ENCODE data around the gene MACROD2.

The MACROD2 gene

DNA sequence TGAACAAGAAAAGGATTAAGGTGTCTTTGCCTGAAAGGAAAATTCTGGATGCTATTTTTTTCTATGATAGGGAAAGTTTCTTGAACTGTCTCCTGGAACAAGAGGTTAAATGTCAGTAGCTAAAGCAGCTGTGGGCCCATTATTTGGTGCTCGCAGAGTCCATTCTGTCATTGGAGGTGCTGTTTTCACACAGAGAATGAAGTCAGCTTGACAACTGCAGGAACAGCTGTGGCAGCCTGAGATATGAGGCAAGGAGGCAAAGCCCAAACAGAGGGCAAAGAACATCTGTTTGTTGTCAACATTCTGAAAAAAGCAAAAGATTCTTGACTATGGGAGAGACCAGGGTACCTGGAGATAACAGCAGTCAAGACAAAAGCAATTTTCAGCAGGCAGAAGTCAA is 2029.8 kb downstream of the MACROD2 start:
- no peak for DNase-seq (ENCODE audit: low read depth)

DNA sequence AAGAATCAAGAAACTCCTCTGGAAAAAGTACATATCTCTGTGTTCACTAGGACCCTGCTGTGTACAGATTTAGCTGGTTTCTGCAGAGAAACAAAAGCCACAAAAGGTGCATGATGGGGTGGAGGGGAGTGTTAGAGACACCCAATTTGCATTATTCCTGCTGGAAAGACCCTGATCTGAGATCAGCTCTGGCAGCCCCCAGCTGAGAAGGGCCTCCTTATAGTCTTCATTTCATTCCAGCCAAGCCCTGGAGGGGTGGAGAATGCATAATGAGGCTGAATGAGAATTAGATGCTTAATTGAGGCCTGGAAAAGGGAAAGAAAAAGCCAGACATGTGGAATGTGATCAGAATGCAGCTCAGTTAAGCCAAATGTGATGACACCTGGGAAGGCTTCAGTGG is 2032.4 kb downstream of the MACROD2 start:
- DNase-seq (ENCODE audit: low read depth): no peak

DNA sequence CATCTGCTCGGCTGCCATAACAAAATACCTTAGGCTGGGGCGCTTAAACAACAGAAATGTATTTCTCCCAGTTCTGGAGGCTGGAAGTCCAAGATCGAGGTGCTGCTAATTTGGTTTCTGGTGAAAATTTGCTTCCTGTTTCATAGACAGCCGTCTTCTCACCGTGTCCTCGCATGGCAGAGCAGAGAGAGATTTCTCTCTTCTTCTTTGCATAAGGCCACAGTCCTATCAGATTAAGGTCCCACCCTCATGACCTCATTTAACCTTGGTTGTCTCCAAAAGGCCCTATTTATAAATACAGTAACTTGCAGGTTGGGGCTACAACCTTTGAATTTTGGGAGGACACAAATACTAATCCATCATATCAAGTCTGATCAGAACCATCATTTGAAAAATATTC is 2033.6 kb downstream of the MACROD2 start:
- no peak for DNase-seq (ENCODE audit: low read depth)

DNA sequence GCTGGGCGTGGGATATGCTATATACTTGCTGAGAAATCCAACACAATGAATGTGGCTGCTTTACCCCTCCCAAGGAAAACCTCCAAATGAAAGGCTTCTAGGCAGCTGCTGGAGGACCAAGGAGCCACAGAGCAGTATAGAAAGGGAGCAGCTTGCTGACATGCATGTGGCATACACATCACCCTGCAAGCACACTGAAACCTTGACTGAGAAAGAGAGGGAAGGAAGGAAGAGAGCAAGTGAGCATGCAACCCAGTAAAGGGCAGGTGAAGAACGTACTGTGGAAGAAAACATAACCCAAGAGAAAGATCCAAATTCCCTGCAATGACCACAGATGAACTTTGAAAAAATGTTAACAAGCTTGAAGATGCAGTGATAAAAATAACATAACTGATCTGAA is 2034.9 kb downstream of the MACROD2 start:
- DNase-seq (ENCODE audit: low read depth): no peak

DNA sequence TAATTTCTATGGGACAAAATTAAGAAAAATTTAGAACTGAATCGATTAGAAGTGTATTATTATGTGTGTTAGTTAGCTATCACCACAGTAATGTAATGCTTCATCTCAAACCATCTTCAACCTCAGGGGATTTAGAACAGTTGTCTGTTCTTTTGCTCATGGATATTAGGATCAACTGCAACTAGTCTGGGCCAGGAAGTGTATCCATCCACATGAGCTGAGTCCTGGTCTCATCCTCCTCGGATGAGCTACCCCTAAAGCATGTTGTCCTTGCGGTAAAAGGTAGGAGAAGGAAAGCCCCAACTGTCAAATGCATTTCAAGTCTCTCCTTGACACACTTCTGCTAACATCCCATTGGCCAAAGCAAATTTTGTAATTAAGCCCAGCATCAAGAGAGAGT is 2040.3 kb downstream of the MACROD2 start:
- no peak for DNase-seq (ENCODE audit: low read depth)

DNA sequence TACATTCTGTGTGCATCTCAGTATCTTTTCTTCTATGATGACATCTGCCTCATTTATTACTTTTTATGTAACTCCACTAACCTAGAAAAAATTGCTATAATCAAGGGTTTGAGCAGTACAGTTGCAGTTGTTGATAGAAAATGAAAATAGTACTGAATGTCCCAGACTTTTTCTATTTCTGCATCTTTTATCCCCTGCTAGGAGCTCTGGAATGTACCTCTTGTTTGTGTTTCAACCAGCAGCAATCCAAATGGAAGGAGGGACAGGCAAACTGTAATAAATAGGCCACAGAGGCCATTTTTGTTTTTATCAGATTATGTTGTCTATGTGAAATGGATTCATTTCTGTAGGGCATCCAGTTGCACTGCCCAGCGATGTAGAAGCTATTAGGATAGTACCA is 2041.0 kb downstream of the MACROD2 start:
- no peak for DNase-seq (ENCODE audit: low read depth)

DNA sequence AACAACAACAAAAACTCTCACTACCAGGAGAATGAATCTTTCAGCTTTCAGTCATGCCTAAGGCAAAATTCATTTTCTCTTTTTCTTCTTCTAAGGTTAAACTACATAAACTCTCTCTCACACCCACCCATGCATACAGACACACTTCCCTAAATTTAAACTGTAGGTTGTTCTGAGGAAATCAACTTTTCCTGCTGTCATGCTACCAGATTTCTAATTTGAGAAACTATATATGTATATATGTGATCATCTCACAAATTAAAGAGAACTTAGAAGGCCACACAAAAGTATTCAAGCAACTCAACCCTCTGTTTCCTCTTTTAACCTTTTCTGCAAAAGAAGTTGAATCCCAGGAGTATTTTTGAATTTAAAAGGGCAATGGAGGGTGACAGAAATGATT is 2045.4 kb downstream of the MACROD2 start:
- DNase-seq (ENCODE audit: low read depth): no peak

DNA sequence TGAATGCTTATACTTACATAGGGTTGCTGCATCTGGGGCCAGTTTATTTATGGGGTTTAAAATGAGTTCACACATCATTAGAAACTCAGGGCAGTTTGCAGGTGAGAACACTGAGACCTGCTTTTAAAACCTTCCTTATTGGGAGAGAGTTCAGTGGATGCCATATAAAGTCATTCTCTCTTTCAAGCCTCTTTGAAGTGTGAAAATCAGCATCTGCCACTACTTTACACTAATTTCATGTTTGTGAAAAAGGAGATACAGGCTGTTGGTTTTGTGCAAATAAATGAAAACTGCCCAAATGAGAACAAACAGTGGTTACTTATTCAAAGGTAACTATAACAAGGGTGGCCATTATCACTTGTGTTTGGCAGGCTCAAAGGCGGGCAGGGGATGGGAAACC is 2047.4 kb downstream of the MACROD2 start:
- DNase-seq (ENCODE audit: low read depth): no peak

DNA sequence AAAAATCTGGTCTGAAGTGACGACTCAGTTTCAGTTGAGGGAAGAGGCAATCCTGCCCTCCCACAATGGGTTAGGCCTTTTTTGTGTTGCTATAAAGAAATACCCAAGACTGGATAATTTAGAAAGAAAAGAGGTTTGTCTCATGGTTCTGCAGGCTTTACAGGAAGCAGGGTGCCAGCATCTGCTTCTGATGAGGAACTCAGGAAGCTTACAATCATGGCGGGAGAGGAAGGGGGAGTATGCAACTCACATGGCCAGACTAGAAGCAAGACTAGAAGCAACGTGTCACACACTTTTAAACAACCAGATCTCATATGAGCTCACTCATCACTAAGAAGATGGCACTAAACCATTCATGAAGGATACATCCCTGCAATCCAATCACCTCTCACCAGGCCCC is 2048.6 kb downstream of the MACROD2 start:
- DNase-seq (ENCODE audit: low read depth): no peak

DNA sequence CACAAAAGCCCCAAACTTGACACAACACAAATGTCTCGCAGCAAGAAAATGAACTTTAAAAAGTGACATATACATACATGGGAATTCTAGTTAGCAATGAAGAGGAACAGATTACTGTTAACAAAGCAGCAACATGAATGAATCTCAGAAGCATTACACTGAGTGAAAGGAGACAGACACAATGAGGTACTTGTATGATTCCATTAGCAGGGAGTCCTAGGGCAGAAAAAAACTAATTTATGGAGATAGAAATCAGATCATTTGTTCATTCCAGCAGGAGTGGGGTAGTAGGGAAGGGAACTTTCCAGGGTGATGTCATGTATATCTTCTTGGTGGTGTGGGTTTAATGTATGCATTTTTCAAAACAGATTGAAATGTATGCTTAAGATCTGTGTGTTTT is 2053.6 kb downstream of the MACROD2 start:
- no peak for DNase-seq (ENCODE audit: low read depth)

DNA sequence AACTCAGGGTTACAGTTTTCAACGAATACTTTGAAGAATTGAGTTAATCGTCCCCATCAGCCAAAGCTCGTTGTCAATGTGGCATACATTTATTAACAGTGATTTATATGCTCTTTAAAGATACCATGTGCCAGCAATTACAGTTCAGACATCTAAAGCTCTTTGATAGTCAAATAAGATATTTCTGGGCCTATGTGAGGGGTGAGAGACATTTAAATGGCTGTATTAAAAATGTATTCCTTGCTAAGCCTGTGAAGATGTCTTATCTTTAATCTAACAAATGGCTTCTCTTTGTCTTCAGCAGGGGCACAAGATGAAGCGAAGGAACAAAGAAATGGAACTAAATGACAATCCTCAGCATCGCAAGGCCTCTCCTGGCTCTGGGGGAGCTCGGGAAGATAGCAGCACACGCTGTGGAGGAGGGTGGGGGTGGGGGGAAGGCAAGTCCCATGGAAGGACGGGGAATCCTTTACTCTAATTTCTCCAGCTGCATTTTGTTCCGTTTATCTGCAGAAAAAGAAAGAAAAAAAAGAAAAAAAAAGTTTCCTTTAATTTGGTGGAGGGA is 2054.3 kb downstream of the MACROD2 start:
- DNase-seq (ENCODE audit: low read depth): no peak

DNA sequence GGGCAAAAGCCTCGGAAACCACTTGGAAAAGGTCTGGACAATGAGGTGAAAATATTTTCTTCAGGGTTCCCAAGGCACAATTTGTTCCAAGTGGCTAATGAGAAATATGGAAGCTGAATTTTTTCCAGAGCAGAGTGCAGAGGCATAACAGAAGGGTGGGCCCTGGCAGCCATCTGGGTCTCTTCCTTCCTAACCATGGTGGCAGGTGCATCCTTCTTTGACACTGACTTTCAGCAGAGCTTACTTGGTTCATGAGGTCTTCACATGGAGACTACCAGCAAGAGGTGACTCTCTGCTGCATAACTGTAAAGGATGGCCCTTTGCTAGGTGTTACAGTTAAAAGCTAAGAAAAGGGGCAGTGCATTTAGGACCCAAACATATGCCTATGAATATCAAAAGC is 2055.1 kb downstream of the MACROD2 start:
- no peak for DNase-seq (ENCODE audit: low read depth)

DNA sequence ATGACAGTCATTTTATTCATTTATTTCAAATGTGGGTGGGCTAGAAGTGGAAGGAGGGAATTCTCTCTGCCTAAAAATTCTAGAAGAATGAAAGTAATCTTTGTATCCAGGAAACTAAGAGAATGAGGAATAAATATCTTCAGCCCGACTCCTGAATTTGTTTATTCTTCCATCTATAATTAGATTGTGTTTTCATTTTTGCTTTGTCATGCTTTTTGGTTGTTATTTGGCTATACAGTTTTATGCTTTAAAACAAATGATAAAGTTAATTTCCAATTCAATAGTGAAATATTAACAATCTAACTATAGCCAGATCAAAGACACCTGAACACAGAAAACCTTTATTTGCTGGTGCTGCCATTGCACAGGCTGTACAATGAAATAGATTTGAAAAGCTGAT is 2056.7 kb downstream of the MACROD2 start:
- no peak for DNase-seq (ENCODE audit: low read depth)

DNA sequence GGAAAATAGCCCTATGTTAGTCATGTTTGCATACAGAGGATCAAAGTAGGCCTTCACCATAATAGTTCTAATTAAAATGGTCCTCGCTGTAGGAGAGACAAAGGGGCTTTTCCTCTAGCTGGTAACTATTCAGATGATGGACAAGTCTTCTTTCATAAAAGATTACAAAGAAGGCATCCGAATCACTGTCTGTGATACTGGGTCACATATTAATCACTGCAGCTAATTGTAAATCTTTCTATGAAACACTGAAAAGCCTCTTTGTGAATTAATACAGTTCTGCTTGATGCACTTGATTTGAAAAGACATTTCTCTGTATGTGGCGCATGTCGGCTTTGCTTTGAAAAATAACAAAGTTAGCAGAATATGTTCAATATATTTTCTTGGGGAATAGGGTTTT is 2057.1 kb downstream of the MACROD2 start:
- DNase-seq (ENCODE audit: low read depth): no peak

DNA sequence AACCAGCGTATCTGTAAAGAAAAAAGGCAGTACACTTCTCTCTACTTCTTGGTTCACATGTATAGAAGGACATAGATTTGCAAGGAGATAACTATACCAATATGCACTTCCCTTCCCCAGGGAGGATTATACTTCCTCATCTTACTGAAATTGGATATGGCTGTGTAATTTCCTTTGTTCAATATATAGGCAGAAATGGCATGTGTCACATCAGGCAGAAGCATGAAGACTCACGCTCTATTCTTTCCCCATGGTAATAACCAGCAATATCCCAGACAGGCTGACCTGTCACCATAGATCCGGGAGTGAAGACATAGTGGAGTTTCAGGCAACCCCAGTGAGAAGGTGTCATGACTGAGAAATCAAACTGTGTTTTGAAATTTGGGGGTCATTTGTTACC is 2059.7 kb downstream of the MACROD2 start:
- DNase-seq (ENCODE audit: low read depth): no peak

DNA sequence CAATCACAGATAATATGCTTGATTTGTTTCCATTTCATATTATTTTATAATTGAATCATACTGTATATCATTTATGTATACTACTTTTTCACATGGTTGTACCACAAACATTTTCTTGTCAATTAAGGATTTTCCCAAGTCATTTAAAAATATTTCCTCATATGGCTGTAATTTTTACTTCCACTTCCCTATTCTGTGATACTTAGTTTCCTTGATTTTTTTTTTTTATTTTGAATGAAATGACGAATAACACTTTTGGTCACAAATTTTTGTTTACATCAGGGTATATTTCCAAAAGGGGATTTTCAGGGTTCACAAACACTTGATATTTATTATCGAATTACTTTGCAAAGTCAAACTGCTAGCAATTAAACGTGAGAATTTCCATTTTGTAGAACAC is 2062.3 kb downstream of the MACROD2 start:
- DNase-seq (ENCODE audit: low read depth): no peak

DNA sequence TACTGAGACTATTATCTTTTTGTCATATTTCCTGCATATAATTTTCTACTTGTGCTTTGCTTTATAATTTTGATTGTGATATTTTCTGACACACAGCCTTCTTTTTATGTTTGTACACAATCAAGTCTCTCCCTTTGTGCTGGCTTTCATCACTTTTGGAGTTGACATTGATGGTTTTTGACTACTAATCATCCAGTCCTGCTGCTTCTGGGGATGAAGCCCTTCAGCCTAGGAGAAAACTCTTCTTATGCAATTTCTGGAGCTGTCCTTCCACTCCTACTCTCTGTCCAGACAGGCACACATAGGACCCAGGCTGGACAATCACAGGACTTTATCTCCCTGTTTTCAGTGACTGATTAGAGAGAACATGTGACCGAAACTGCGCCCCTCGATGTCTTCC is 2063.0 kb downstream of the MACROD2 start:
- DNase-seq (ENCODE audit: low read depth): no peak

DNA sequence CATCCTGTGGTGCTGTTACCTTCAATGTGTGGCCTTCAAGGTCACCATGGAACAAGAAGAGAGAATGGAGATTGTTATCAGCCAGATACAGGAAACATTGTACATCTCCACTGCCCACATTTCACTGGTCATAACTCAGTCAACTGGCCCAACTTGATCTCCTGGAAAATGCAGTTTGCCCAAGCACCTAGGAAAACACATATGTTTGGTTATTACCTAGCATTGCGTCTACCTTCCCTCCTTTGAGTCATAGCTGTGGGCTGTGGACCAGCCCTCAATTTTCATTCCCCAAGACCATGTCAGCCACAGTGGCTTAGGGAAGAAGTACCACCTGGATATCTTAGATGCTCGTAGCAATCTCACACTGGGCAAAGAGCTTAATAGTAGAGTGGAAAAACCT is 2064.5 kb downstream of the MACROD2 start:
- no peak for DNase-seq (ENCODE audit: low read depth)

DNA sequence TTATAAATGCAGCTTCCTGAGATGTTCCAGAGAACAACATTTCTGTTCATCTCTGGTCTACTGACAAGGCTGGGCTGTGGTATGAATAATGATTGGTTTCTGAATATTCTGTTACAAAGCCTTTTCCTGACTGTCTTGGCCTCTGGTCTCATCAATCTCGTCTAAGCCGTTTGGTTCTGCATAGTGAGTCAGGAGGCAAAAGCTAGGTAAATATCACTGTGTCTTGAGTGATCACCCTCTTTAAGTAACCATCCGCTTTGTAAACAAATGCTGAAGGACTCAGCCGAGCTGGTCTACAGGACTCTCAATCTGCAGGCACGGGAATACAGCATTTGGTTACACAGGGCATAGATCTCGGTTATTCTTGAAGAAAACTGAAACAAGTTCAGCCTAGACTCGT is 2066.0 kb downstream of the MACROD2 start:
- DNase-seq (ENCODE audit: low read depth): no peak

DNA sequence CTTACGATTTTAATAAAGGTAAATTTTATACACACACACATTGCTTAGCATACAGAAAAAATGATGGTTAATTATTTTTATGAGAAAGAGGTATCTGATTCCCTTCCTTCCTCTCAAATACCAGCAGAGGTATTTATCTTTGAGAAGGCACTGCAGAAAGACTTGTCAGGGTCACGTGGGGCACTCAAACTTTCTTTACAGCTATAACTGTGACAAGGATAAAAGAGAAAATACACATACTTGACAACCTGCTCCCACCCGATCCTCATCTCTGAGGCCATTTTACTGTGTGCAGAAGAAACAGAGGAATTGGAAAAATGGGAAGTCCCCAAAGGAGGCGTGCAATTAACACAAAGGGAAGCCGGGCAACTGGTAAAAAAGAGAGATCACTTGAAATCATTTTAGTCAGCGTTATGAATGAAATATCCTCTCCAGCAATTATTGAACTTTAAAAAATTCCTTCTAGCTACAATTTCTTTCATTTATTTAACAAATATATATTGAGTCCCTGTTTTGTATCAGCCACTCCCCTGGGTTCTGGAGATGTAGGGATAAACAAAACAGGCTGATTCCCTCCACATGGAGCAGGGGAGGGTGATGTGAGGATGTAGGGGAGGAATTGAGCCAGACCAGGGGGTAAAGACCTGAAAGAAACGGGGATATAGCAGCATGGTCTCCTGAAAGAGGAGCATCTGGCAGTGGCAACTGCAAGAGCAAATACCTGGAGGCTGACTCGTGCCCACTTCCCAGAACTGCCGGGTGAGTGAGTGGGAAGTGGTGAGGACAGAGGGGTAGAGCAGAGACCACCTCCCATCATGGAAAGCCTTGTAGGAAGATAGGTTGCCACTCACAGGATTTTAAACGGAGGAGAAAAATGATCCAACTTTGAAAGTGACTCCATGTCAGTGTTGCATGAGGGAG is 2067.6 kb downstream of the MACROD2 start:
- DNase-seq (ENCODE audit: low read depth): no peak

DNA sequence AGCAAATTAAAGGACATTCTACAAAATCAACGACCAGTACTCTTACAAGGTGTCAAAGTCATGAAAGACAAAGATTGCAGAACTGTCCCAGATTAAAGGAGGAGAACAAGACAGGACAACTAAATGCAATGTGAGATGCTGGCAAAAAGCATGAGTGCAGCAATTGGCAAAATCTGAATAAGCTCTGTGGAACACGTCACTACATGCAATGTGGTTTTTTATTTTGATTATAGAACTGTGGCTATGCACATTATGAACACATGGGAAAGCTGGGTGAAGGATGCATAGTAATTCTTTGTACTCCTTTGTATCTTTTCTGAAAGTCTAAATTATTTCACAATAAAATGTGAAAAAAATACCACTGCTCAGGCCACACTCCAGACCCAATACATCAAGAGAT is 2068.6 kb downstream of the MACROD2 start:
- no peak for DNase-seq (ENCODE audit: low read depth)

DNA sequence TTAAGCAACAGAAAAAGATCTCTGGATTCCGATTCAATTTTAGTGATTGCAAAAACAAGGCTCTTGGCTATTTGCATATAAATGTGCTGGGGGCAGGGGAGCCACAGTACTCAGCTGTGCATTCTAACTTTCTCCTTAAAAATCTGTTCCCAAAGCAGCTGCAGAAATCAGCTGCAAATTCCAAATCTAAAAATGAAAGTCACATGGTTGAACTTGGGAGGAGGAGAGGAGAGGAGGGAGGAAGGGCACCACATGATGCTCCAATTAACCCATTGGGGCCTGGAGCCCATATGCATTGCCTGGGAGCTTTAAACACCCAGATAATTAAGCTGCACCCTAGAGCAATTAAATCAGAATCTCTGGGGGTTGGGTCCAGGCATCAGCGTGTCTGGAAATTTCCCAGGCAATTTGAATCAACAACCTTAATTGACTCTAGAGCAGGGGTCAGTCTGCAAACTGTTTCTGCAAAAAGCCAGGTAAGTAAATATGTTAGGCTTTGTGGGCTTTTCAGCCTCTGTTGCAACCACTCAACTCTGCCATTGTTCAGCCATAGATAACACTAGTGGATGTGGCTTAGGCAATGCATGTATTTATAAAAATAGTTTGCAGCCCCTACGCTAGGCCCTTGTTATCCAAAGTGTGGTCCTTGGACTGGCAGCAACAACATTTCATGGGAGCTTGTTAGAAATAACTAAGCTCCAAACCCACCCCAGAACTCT is 2069.8 kb downstream of the MACROD2 start:
- DNase-seq (ENCODE audit: low read depth): no peak

DNA sequence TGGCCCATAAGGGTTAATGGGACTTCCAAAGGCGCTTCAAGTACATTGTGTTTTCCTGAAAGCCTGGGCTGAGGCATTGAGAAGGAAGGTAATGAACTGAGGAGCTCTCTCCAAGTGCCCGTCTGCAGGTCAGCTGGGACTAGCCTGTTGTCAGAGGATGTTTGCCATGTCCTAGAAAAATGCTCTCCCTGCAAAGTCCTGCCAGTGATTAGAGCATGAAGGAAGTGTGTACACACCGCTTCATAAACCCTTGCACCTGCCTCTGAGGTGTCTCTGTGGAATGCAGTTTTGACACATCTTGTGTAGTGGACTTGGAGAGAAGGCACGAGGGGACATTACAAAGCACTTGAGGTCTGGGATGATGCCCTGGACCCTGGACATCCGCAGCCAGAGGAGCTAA is 2071.3 kb downstream of the MACROD2 start:
- DNase-seq (ENCODE audit: low read depth): no peak

All from stimulated activated CD8-positive, alpha-beta memory T cell treated with anti-CD3 and anti-CD28 coated beads, Interleukin-15, amount 100 ng/mL, for 24 hours (primary cell).